SIG-M5 treated with dmso at 0.1 percent for 504 hours (cell line): ENCODE data around the gene DLL3.

ENCODE experiments used
- DNase-seq: peaks from one replicate; lab custom pipeline; 2025; ENCODE audit not compliant: unreplicated experiment; lab: John Stamatoyannopoulos, UW

The DLL3 gene

DNA sequence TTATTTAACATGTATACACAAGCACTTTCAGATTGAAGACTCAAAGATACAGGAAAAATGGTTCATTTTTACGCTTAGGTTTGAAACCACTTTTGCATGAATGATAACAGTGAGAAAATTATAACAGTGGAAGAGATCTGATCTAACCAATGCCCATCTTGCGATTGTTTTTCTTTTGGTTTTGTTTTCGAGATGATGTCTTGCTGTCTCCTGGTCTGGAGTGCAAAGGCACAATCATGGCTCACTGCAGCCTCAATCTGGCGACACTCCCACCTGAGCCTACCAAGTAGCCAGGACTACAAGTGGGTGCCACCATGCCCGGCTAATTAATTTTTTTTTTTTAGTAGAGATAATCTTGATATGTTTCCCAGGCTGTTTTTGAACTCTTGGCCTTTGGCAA is 51.5 kb downstream of the DLL3 start:
- DNase-seq = no peak

DNA sequence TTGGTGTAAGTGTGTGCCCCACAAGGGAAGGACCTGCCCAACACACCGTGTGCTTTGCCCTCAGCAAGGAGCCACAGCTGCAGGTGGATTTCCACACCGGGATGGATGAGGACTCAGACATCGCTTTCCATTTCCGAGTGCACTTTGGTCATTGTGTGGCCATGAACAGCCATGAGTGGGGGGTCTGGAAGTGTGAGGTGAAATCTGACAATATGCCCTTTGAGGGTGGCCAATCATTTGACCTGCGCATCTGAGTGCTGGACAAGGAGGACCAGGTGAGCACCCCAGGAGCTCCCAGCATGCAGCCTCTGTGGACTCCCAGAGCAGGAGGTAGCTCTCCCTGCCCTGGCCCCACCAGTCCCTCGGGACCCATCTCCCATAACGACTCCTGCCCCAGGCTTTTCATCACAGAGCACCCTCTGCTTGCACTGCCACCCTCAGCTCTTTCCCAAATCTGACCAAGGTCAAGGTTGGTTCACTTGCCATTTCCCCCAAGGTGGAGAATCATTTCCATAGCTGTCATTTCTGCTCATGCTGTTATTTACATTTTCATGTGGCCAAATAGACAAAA is 54.4 kb downstream of the DLL3 start:
- DNase-seq = no peak

DNA sequence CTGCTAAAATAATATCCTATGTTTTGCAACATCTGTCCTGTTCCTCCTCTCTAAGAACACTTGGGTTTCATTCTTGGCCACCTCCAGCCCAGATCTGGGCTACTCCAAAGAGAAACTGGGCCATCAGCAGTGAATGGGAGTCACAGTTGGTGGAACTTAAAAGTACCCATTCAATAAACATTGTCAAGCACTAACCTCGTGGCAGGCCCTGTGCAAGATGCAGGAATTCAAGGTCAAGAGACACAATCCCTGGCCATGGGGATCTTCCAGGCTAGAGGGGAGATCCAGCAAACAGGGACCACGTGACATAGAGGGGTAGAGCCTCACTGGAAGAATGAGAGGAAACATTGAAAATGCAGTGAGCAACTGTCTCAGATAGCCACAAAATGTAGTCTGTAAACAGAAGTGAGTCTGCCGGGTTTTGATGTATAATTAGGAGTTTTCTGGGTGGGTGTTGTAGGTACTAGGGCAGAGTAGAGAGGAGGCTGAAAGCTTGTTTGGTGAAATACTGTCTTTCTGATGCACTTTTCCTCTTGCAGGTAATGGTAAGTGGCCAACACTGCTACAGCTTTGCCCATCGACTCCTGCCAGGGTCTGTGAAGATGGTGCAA is 56.1 kb downstream of the DLL3 start:
- DNase-seq = no peak

DNA sequence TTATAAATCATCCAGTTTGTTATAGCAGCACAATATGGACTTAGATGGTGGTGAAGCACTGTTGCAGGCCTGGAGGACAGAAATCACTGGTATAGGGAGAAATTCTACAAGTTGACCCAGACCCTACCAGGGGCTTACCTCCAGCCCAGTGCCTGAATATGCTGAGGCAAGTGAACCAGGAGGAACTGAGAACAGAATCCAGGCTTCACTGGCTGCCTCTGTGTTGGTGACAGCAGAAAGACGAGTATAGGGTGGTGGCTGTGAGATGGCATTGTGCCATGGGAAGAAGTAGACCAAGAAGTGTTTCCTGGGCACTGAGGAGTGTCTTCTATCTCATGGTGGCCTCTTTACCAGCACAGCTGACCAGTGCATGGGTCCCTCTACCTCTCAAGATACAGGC is 57.1 kb downstream of the DLL3 start:
- DNase-seq = no peak
